ENCODE measurements around the gene LHCGR.
A peak's percentile ranks its signal among the peaks of the same experiment; 100 is the strongest.

The LHCGR gene

GRCh38 chr2:48768669-48769068 is 13.1 kb upstream of the LHCGR start:
- Histone ChIP-seq H3K14ac (ENCODE audit: low read length) (no peak overlapping the region), H3K23ac (ENCODE audit: low read depth, low read length, poor library complexity) (no peak overlapping the region), H3K4ac (ENCODE audit: low read length) (no peak overlapping the region), H2AK5ac (ENCODE audit: low read depth, low read length) (no peak overlapping the region), H3K27ac (replicated peaks; ENCODE audit: low read length) (no peak overlapping the region), H3K4me3 (ENCODE audit: low read length in 2 of 2) (no peak overlapping the region), H2BK120ac (ENCODE audit: low read depth, low read length) (no peak overlapping the region), H3K18ac (ENCODE audit: low read length) (no peak overlapping the region), H3K4me2 (ENCODE audit: insufficient read depth, low read length, poor library complexity, severe bottlenecking) (no peak overlapping the region), H3K79me1 (ENCODE audit: low read depth, low read length) (no peaks in the 10 kb centered on the region), H4K91ac (ENCODE audit: low read depth, low read length, poor library complexity) (no peak overlapping the region), H4K8ac (ENCODE audit: low read depth, low read length) (no peak overlapping the region), H2AFZ (ENCODE audit: low read length) (no peak overlapping the region), H3K9me3 (replicated peaks in 1 of 2; ENCODE audit: control insufficient read depth in 2 of 2, insufficient read depth in 1 of 2, low read depth in 1 of 2, low read length in 2 of 2) (no peaks in the 10 kb centered on the region), H3K9ac (ENCODE audit: low read depth, low read length, poor library complexity) (no peak overlapping the region), H3K36me3 (replicated peaks in 1 of 2; ENCODE audit: control insufficient read depth in 2 of 2, insufficient read depth in 2 of 2, low read length in 2 of 2) (no peaks in the 10 kb centered on the region), H3K4me1 (ENCODE audit: control insufficient read depth in 2 of 2, insufficient read depth in 1 of 2, low read depth in 1 of 2, low read length in 2 of 2) (peaks cover 0 to 3% of the 10 kb centered on the region in 2 donors), H3K27me3 (ENCODE audit: control insufficient read depth in 3 of 3, insufficient read depth in 3 of 3, low read depth in 1 of 3, low read length in 3 of 3) (no peaks in the 10 kb centered on the region), H2BK15ac (ENCODE audit: low read length) (no peak overlapping the region), H2BK12ac (ENCODE audit: low read length) (no peak overlapping the region), H2BK5ac (ENCODE audit: low read length) (no peak overlapping the region)
- no peak for DNase-seq (ENCODE audit: low spot score)
- WGBS, 2 donors (ENCODE audit: extremely low coverage in 2 of 2, insufficient read length in 2 of 2, insufficient replicate concordance in 1 of 2), result no CpG with 5 or more reads among the region's 3 CpGs

- Histone ChIP-seq H2BK12ac (ENCODE audit: low read length) (no peak overlapping the region), H2BK5ac (ENCODE audit: low read length) (no peak overlapping the region), H3K4me3 (ENCODE audit: low read length in 2 of 2) (no peak overlapping the region), H3K36me3 (replicated peaks in 1 of 2; ENCODE audit: control insufficient read depth in 2 of 2, insufficient read depth in 2 of 2, low read length in 2 of 2) (no peaks in the 10 kb centered on the region), H3K79me1 (ENCODE audit: low read depth, low read length) (no peaks in the 10 kb centered on the region), H3K4me2 (ENCODE audit: insufficient read depth, low read length, poor library complexity, severe bottlenecking) (no peak overlapping the region), H4K91ac (ENCODE audit: low read depth, low read length, poor library complexity) (no peak overlapping the region), H3K4me1 (ENCODE audit: control insufficient read depth in 2 of 2, insufficient read depth in 1 of 2, low read depth in 1 of 2, low read length in 2 of 2) (peaks cover 0 to 3% of the 10 kb centered on the region in 2 donors), H3K9me3 (replicated peaks in 1 of 2; ENCODE audit: control insufficient read depth in 2 of 2, insufficient read depth in 1 of 2, low read depth in 1 of 2, low read length in 2 of 2) (no peaks in the 10 kb centered on the region), H3K23ac (ENCODE audit: low read depth, low read length, poor library complexity) (no peak overlapping the region), H3K14ac (ENCODE audit: low read length) (no peak overlapping the region), H4K8ac (ENCODE audit: low read depth, low read length) (no peak overlapping the region), H2BK120ac (ENCODE audit: low read depth, low read length) (no peak overlapping the region), H3K4ac (ENCODE audit: low read length) (no peak overlapping the region), H2AFZ (ENCODE audit: low read length) (no peak overlapping the region), H2BK15ac (ENCODE audit: low read length) (no peak overlapping the region), H3K9ac (ENCODE audit: low read depth, low read length, poor library complexity) (no peak overlapping the region), H3K18ac (ENCODE audit: low read length) (peak overlapping the region; percentile 0), H3K27ac (replicated peaks; ENCODE audit: low read length) (no peak overlapping the region), H2AK5ac (ENCODE audit: low read depth, low read length) (no peak overlapping the region), H3K27me3 (ENCODE audit: control insufficient read depth in 3 of 3, insufficient read depth in 3 of 3, low read depth in 1 of 3, low read length in 3 of 3) (no peaks in the 10 kb centered on the region)
- no CpG with 5 or more reads among the region's 8 CpGs for WGBS, 2 donors (ENCODE audit: extremely low coverage in 2 of 2, insufficient read length in 2 of 2, insufficient replicate concordance in 1 of 2)
- DNase-seq (ENCODE audit: low spot score), result no peak
These were observed 11.8 kb upstream of the LHCGR start for GRCh38 chr2:48767330-48767729.

- H2BK120ac ChIP-seq (ENCODE audit: low read depth, low read length), result no peak overlapping the region
- no peak overlapping the region for H2AFZ ChIP-seq (ENCODE audit: low read length)
- no peak overlapping the region for H3K27ac ChIP-seq (replicated peaks; ENCODE audit: low read length)
- no peak overlapping the region for H2BK12ac ChIP-seq (ENCODE audit: low read length)
- no peaks in the 10 kb centered on the region for H3K4me1 ChIP-seq (ENCODE audit: control insufficient read depth in 2 of 2, insufficient read depth in 1 of 2, low read depth in 1 of 2, low read length in 2 of 2)
- no peak for DNase-seq (ENCODE audit: low spot score)
- H3K23ac ChIP-seq (ENCODE audit: low read depth, low read length, poor library complexity), result no peak overlapping the region
- H3K14ac ChIP-seq (ENCODE audit: low read length), result no peak overlapping the region
- H3K27me3 ChIP-seq (ENCODE audit: control insufficient read depth in 3 of 3, insufficient read depth in 3 of 3, low read depth in 1 of 3, low read length in 3 of 3), result peaks cover 0 to 18% (median 2%) of the 10 kb centered on the region in 3 experiments
- H4K91ac ChIP-seq (ENCODE audit: low read depth, low read length, poor library complexity), result no peak overlapping the region
- no peaks in the 10 kb centered on the region for H3K79me1 ChIP-seq (ENCODE audit: low read depth, low read length)
- no peaks in the 10 kb centered on the region for H3K36me3 ChIP-seq (replicated peaks in 1 of 2; ENCODE audit: control insufficient read depth in 2 of 2, insufficient read depth in 2 of 2, low read length in 2 of 2)
- no peak overlapping the region for H2BK15ac ChIP-seq (ENCODE audit: low read length)
- no peak overlapping the region for H3K4me3 ChIP-seq (ENCODE audit: low read length in 2 of 2)
- no peak overlapping the region for H4K8ac ChIP-seq (ENCODE audit: low read depth, low read length)
- no peak overlapping the region for H3K4me2 ChIP-seq (ENCODE audit: insufficient read depth, low read length, poor library complexity, severe bottlenecking)
- no peak overlapping the region for H2AK5ac ChIP-seq (ENCODE audit: low read depth, low read length)
- H3K18ac ChIP-seq (ENCODE audit: low read length), result no peak overlapping the region
- no CpG with 5 or more reads among the region's 3 CpGs for WGBS, 2 donors (ENCODE audit: extremely low coverage in 2 of 2, insufficient read length in 2 of 2, insufficient replicate concordance in 1 of 2)
- H2BK5ac ChIP-seq (ENCODE audit: low read length), result no peak overlapping the region
- peaks cover 0 to 3% of the 10 kb centered on the region in 2 donors for H3K9me3 ChIP-seq (replicated peaks in 1 of 2; ENCODE audit: control insufficient read depth in 2 of 2, insufficient read depth in 1 of 2, low read depth in 1 of 2, low read length in 2 of 2)
- no peak overlapping the region for H3K4ac ChIP-seq (ENCODE audit: low read length)
- H3K9ac ChIP-seq (ENCODE audit: low read depth, low read length, poor library complexity), result no peak overlapping the region
These were observed 5.3 kb upstream of the LHCGR start for GRCh38 chr2:48760826-48761225.

- Histone ChIP-seq H3K27ac (replicated peaks; ENCODE audit: low read length) (no peak overlapping the region), H3K9ac (ENCODE audit: low read depth, low read length, poor library complexity) (no peak overlapping the region), H2BK5ac (ENCODE audit: low read length) (no peak overlapping the region), H4K91ac (ENCODE audit: low read depth, low read length, poor library complexity) (no peak overlapping the region), H2BK12ac (ENCODE audit: low read length) (no peak overlapping the region), H3K36me3 (replicated peaks in 1 of 2; ENCODE audit: control insufficient read depth in 2 of 2, insufficient read depth in 2 of 2, low read length in 2 of 2) (no peaks in the 10 kb centered on the region), H3K23ac (ENCODE audit: low read depth, low read length, poor library complexity) (no peak overlapping the region), H2AFZ (ENCODE audit: low read length) (no peak overlapping the region), H3K9me3 (replicated peaks in 1 of 2; ENCODE audit: control insufficient read depth in 2 of 2, insufficient read depth in 1 of 2, low read depth in 1 of 2, low read length in 2 of 2) (peaks cover 0 to 3% of the 10 kb centered on the region in 2 donors), H3K4me2 (ENCODE audit: insufficient read depth, low read length, poor library complexity, severe bottlenecking) (no peak overlapping the region), H2BK15ac (ENCODE audit: low read length) (no peak overlapping the region), H3K27me3 (ENCODE audit: control insufficient read depth in 3 of 3, insufficient read depth in 3 of 3, low read depth in 1 of 3, low read length in 3 of 3) (peaks cover 3 to 29% (median 12%) of the 10 kb centered on the region in 3 experiments), H3K79me1 (ENCODE audit: low read depth, low read length) (no peaks in the 10 kb centered on the region), H3K4me1 (ENCODE audit: control insufficient read depth in 2 of 2, insufficient read depth in 1 of 2, low read depth in 1 of 2, low read length in 2 of 2) (peaks cover 0 to 7% of the 10 kb centered on the region in 2 donors), H2AK5ac (ENCODE audit: low read depth, low read length) (no peak overlapping the region), H3K14ac (ENCODE audit: low read length) (no peak overlapping the region), H2BK120ac (ENCODE audit: low read depth, low read length) (no peak overlapping the region), H3K4ac (ENCODE audit: low read length) (no peak overlapping the region), H4K8ac (ENCODE audit: low read depth, low read length) (no peak overlapping the region), H3K18ac (ENCODE audit: low read length) (no peak overlapping the region), H3K4me3 (ENCODE audit: low read length in 2 of 2) (no peak overlapping the region)
- WGBS, 2 donors (ENCODE audit: extremely low coverage in 2 of 2, insufficient read length in 2 of 2, insufficient replicate concordance in 1 of 2), result no CpG with 5 or more reads among the region's 1 CpG
- DNase-seq (ENCODE audit: low spot score), result no peak
These were observed 4.2 kb upstream of the LHCGR start for GRCh38 chr2:48759682-48760081.
